DMS114 treated with DMSO at 0.1 percent for 48 hours (cell line): ENCODE measurements around the gene CNOT10.
"Not testable (repeated sequence)": the region's sequence is repeated elsewhere in the genome, so short reads cannot be mapped to it uniquely, and the experiment has no call there.

Experiments
- DNase-seq: peaks from one replicate; lab custom pipeline; 2025; ENCODE audit not compliant: unreplicated experiment; lab: John Stamatoyannopoulos, UW

The CNOT10 gene

DNA sequence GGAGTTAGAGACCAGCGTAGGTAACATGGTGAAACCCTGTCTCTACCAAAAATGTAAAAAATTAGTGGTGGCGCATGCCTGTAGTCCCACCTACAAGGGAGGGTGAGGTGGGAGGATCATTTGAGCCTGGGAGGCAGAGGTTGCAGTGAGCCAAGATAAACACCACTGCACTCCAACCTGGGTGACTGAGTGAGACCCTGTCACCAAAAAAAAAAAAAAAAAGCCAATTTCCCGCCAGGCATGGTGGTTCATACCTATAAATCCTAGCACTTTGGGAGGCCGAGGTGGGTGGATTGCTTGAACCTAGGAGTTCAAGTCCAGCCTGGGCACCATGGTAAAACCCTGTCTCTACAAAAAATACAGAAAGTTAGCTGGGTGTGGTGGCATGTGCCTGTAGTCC, 6.9 kb downstream of the CNOT10 start:
- DNase-seq, result no peak

DNA sequence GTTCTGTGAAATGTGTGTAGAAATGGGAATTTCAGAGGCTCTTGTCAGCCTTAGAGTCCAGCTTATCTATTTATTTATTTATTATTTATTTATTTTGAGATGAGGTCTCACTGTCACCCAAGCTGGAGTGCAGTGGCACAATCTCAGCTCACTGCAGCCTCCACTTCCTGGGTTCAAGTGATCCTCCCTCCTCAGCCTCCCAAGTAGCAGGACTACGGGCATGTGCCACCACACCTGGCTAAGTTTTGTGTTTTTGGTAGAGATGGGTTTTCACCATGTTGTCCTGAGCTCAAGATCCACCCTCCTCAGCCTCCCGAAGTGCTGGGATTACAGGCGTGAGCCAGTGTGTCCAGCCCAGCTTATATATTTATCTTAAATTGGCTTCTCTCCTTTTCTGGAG, 11.5 kb downstream of the CNOT10 start:
- DNase-seq, result no peak

DNA sequence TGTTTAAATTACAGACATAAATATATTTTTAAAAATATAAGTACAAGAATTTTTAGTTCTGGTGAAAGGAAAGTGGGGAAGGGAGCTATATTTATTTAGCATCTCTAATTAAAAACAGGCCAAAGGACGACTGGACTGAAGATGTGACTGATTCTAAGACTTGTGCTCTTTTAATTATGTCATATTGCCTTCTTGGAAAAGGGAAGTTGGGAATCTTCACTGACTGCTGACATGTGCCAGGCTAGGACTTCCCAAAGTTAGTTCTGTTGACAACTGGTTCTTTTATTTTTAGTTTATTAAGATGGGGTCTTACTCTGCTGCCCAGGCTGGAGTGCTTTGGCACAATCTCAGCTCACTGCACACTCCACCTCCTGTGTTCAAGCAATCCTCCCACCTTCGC, 13.5 kb downstream of the CNOT10 start:
- no peak for DNase-seq

DNA sequence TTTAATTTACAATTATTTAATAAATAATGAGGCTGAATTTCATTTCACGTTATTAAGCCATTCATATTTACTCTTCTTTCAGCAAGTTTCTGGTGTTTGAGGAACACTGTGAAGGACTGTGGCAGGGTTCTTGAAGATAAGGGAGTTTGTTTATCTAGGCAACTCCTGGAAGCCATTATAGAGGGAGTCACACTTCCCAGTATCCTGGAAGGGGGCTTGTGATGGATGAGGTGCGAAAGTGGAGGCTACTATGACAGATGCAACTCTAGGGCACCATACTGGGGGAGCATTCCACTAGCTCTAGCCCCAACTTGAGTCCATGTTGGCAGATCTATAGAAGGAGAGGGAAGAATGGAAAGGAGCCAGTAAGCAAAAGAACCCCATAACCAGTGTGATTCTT, 14.4 kb downstream of the CNOT10 start:
- DNase-seq, result no peak

DNA sequence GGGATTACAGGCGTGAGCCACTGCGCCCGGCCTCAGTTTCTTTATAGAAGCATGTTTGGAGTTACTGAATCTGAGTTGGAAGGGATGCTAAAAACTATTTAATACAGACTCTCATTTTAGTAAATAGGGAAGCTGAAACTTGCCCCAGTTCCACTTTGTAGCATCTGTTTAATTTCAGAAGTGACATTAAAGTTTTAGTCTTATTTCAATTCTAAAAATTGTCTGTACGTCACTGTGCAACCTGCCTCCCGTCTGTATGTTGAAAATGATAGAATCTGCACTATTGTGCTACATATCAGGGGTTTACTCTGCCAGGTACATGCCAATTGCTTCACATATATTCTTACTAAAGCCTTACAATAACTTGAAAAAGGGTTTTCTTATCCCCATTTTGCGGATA, 15.3 kb downstream of the CNOT10 start:
- no peak for DNase-seq

DNA sequence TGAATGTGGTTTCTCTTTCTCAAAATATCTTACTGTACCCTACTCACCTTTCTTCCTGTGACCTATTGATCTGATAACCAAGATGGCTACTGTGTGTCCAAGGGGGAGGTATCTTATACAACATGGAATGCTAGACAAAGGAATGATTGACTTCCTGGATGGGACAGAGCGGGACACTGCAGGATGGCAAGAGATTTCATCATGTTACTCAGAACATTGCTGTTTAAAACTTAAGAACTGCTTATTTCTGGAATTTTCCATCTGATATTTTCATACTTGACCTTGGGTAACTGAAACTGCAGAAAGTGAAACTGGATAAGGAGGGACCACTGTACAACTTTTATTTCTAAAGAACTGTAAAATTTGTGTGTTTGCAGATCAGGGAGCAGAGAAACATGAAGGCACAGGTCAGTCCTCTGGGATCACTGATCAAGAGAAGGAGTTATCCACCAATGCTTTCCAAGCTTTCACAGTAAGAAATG, 18.5 kb downstream of the CNOT10 start:
- no peak for DNase-seq

DNA sequence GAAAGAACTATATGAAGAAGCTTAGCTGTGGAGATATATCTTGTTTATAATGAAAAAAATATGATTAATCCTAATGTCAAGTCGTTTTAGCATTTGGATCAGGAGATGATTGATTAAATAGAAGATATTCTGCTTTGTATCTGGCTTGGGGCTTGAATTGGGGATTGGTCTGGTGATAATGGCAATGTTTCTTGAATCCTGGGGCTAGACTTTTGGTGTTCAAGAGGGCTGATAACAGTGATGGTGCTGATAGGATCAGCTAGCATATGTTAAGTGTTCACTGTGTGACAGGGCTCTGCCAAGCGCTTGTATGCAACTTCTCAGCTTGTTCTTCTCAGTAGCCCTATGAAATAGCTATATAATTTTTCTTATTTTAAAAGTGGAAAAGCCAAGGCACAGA, 20.2 kb downstream of the CNOT10 start:
- no peak for DNase-seq

DNA sequence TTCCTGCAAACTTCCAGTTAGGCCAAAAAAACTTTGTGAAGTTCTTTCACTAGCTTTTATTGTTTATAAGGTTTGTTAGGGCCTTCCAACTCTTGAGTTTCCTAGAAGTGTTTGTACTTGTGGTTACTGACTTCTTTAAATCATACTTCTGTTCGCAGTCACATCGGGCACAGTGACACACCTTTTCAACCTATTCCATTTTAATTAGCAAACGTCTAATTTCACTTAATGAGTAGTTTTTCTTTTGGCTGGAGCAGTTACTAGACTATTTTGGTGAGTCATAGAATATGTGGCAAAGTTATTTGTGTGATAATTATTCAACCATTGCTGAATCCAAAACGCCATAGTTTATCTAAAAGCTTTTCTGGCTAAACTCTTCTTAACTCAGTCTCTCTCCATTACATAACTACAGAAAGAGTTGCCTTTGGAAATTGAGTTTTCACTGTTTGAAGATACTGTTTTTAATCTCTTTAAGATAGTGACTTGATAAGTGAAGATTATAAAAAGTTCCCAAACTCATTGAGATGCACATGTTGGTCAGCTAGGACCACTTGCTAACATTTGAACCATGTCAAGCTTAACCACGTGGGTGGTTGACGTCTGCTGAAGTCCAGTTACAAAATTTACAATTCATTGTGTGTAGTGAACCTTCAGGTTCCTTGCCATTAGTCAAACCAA, 21.5 kb downstream of the CNOT10 start:
- no peak for DNase-seq

DNA sequence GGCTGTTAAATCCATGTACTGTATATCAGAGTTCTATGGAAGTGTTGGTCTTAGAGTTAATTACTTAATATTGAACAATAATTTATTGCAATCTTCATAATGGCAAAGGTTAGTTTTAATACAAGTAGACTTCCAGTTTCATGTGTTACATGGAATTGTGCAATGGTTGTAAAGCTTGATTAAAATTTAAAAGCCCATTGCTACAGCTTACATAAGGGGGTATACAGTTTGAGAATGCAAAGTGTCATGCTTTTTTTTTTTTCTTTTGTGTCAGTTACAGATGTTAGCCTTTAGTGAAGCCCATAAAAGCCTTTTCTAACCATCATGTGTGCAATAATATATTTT, 22.0 kb downstream of the CNOT10 start:
- DNase-seq, result no peak

DNA sequence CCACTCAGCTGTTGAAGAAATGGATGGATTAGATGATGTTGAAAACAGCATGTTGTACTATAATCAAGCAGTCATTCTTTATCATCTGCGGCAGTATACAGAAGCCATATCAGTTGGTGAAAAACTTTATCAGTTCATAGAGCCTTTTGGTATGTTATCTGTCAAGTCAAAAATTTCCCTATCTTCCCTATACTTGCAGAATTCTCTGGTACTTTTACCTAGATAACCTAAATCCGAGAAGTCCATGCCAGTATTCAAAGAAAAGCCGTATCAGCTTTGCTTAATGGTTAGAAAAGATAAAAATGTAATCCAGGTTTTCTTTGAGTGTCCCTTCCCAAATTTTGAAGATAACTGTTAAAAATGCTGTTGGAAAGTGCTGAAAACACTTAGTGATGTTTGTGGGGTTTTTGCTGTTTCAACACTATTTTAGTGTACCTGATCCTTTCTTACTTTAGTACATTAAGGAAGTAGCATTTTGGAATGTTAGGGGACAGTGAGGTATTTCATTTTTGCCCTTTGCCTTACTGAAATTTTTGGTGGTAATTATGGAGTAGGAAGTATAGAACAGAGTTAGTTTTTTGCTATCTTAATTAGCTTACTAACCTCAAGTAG, 23.8 kb downstream of the CNOT10 start:
- no peak for DNase-seq

DNA sequence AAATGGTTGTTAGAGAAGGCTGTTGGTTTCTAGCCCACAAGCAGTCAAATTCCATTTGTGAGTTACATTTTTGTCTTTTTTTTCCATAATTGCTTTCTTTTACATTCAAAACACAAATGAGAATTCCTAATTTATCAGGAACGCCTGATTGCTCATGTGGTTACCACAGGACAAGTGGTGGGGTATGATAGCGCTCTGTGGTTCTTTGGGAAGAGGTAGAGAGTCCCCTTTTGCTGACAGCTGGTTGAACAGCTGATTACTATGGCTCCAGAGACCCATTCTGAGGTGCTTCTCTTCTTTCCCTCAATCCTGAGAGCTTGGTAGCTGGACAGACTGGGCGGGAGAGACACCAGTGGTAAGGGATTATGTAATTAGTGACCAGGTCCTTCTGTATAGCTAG, 24.4 kb downstream of the CNOT10 start:
- no peak for DNase-seq

DNA sequence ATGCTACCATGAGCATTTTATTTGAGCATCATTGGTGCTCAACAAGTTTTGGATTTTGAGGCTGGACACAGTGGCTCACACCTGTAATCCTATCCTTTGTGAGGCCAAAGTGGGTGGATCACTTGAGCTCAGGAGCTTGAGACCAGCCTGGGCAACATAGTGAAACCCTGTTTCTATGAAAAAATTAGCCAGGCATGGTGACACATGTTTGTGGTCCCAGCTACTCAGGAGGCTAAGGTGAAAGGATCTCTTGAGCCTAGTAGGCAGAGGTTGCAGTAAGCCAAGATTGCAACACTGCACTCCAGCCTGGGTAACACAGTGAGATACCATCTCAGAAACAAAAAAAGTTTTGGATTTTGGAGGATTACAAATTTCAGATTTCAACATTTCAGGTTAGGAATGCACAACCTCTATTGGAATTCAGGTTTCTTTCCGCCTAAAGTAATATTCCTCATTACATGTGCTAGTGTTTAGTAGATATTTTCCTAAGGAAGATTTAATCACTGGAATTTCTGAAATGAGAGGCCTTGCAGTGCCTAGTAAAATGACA, 27.6 kb downstream of the CNOT10 start:
- DNase-seq, result no peak

DNA sequence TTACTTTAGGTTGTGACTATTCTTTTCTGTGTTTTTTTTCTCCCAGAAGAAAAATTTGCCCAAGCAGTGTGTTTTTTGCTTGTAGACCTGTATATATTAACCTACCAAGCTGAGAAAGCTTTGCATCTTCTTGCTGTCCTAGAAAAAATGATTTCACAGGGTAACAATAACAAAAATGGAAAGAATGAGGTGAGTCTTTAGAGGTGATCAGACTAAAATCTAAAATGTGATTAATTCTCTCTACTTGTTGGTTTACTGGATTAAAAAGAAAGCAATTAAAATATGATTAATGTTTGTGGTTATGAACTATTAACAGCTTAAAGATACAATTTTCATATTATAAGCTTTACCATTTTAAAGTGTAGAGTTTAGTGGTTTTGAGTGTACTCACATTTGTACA, 28.2 kb downstream of the CNOT10 start:
- DNase-seq, result no peak

DNA sequence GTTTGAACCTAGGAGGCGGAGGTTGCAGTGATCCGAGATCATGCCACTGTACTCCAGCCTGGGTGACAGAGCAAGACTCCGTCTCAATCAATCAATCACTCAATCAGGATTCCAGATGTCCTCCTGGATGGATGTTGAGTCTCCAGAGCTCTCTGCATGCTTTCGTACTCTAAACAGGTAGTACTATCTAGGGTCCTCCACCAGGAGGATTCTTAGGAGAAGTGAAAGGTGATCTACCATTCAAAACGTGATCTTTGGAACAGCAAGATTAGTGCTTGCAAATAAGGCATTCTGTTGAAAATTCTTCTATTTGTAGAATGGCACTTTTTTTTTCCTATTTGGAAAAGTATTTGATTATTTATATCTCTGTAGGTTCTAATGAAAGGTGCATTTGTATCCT, 34.3 kb downstream of the CNOT10 start:
- no peak for DNase-seq

DNA sequence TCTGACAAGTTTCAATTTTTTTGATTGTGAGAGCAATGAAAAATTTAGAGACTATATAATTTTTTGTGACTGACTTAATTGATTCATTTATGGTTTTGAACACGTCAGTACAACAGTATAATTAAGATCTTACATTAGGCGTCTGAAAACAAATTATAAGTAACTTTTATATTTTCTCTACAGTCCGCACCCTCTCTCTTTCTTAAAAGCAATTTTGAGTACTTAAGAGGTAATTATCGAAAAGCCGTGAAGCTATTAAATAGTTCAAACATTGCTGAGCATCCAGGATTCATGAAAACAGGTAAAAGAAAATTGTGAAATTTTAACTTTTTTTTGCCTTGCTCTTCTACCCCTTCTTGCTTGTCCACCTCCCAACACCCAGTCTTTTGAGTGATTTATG, 34.9 kb downstream of the CNOT10 start:
- DNase-seq, result no peak

DNA sequence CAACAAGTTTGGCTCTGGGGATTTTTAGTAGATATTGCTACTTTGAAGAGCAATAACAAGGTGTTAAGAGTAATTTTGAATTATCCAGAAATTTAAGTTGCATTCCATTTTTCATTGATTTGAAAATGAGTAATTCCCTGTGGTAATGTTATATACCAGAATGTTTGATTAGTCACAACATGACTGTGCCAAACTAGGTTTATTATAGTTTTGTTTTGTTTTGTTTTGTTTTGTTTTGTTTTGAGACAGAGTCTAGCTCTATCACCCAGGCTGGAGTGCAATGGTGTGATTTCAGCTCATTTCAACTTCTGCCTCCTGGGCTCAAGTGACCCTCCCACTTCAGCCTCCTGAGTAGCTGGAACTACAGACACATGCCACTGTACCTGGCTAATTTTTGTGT, 40.7 kb downstream of the CNOT10 start:
- no peak for DNase-seq

DNA sequence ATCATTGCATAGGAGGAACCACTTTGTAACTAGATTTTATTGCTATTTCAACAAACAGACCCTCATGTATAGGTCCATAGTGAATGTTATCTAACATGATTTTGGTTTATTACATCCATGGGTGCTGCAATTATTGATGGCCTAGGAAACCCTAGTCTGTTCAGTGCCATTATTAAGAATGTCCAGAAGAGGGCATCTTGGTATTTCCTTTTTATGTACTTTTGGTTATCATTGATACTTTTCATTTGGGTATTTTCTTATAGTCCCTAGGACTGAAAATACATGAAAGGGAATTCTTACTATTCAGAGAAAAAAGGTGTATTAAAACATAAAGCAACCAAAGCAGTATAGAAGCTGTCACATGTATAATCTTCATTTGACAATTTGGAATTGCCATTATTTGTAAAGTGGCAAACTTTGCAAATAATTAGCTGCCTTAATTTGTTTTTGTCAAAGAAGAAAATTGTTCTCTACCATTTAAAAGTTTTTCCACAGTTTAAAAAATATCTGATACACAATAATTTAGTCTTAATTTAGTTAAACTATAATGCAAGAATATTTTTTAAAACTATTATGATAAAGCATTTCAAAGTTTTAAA, 48.7 kb downstream of the CNOT10 start:
- peak; percentile 25 for DNase-seq

DNA sequence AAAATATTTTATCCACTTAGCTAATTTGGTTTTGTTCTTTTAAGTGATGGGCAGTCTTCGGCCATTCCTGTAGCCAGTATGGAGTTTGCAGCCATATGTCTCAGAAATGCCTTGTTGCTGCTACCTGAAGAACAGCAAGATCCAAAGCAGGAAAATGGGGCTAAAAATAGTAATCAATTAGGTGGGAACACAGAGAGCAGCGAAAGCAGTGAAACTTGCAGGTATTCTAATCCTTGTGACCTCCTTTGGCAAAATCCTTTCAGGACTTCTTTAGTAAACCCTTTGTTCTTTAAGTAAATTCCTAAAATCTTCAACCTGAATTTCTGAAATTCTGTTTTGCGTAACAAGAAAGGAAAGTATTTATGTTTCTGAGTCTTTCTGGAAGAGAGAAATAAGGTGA, 49.8 kb downstream of the CNOT10 start:
- DNase-seq, result no peak

DNA sequence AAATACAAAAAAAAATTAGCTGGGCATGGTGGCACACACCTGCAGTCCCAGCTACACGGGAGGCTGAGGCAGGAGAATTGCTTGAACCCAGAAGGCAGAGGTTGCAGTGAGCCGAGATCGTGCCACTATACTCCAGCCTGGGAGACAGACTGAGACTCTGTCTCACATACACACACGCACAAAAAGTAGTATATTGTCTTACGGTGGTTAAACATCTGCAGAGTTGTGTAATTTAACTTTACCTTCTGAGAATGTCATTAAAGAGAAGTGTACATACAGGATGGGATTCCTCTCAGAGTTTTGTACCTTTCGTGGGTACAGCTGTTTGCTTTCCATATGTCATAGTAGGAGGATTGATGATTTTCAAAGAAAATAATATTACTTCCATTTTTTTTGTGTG, 58.5 kb downstream of the CNOT10 start:
- DNase-seq, result not testable (repeated sequence)

DNA sequence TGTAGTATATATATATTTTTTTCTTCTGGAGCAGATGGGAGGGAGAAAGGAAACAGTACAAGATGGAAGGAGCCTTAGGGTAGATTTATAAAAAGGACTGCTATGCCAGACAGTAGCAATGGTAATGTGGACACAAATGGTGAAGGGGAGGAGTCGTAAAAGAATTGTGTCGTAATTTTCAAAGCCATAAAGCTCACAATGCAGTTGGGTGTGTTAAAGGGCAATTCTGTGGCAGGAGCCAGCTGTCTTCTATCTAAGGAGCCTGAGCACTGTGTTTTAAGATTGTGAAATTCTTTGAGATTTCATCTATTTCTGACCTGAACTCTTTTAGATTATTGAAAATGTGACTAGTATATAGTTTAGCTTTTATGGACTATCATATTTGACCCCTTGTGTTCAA, 58.9 kb downstream of the CNOT10 start:
- DNase-seq, result no peak

DNA sequence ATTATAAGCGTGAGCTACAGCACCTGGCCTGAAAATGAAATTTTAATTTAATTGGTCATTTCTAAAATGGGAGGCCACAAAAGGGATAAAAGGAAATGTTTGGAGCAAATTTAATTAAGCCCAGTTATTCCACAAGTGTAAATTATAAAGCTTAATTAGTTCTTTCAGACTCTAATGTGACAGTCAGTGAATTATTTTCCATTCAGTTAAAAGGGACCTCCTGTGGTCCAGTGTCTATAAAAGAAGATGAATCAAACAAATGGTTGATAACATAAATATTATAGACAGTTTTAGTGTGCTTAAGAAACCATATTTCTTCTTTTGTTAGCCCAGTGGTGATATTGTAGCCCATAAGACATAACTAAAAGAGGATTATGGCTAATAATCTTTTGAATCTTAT, 66.4 kb downstream of the CNOT10 start:
- DNase-seq, result no peak

DNA sequence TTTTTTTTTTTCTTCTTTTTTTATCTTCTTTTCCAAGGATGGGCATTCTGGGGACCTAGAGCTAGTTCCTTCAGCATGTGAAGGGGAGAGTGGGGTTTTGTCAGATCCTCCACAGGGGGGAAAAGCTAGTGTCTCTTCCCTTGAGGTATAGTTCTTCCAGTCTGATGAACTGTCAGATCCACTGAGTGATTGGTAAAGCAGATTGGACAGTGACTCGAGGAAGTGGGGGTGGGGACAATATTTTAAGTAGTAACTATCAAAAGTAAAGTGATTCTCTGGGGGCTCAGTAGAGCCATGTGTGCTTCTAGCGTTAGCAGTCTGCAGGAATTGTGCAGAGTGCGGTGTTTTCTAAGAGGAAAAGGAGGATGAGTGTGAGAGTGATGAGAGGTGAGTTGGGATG, 70.8 kb downstream of the CNOT10 start:
- no peak for DNase-seq
